GM12878 (cell line): ENCODE data around the gene EPB41L2. TPM values are rescaled to one million over a fixed set of nuclear protein-coding genes. Genes with fewer than 3 reads are reported as not detected.

ENCODE experiments used
- ATAC-seq: fragments of 200-7000 bp; cut with Tn5 transposase; 3 replicates; pipeline ENCODE4 v1.9.1; 2020; ENCODE audit warnings: mild to moderate bottlenecking, moderate library complexity
- BruUV-seq: library from RNA; stranded (reverse); fragments of 400-500 nt; replicated peaks from 2 replicates; lab custom pipeline; 2021; lab: Mats Ljungman, UMichigan
- CTCF ChIA-PET: fragments of 300-600 bp; sonication (Branson Sonifier 250); formaldehyde crosslinking; extraction: SDS; loops from one replicate; lab custom pipeline; 2021; ENCODE audit warnings: inconsistent platforms; lab: Yijun Ruan, JAX
- POLR2A ChIA-PET: fragments of 350-600 bp; formaldehyde crosslinking; extraction: SDS; loops from one replicate; lab custom pipeline; 2021; ENCODE audit warnings: inconsistent platforms; lab: Charles Lee
- RAD21 ChIA-PET: fragments of 300-600 bp; sonication (Branson Sonifier 250); formaldehyde crosslinking; loops from one replicate; lab custom pipeline; 2023; ENCODE audit warnings: antibody characterized with exemption; ENCODE audit not compliant: unreplicated experiment; lab: Charles Lee
- SMC1A ChIA-PET: fragments of 300-600 bp; sonication (Branson Sonifier 250); formaldehyde crosslinking; loops from one replicate; lab custom pipeline; 2023; ENCODE audit not compliant: unreplicated experiment, uncharacterized antibody; lab: Charles Lee
- DNase-seq: peaks from one replicate; pipeline ENCODE4 v3.0.0-alpha.2; 2011; ENCODE audit warnings: low read depth, low spot score
- FAIRE-seq: peaks from 3 replicates; lab custom pipeline; 2011; peaks lifted over from hg19 to GRCh38; lab: Jason Lieb, UNC
- H2AFZ ChIP-seq: 2 replicates; pipeline ENCODE4 v1.6.0; 2011; ENCODE audit warnings: low read depth, low read length, control low read depth; ENCODE audit not compliant: control insufficient read depth
- H3K27ac ChIP-seq: 2 replicates; pipeline ENCODE4 v1.5.1; 2011; ENCODE audit warnings: control low read depth; ENCODE audit not compliant: control insufficient read depth, insufficient read depth
- H3K27me3 ChIP-seq, 2 experiments: replicated peaks in 1 of 2; 2 replicates each; pipeline versions ENCODE4 v1.6.0 to v1.6.1; 2011; ENCODE audit warnings: low read length in 1 of 2; ENCODE audit not compliant: control insufficient read depth in 2 of 2, insufficient read depth in 2 of 2
- H3K36me3 ChIP-seq, 2 experiments: 2 replicates each; pipeline ENCODE4 v1.5.1; 2011; ENCODE audit warnings: low read length in 1 of 2; ENCODE audit not compliant: control insufficient read depth in 2 of 2, insufficient read depth in 2 of 2
- H3K4me1 ChIP-seq: 2 replicates; pipeline ENCODE4 v1.6.1; 2011; ENCODE audit warnings: mild to moderate bottlenecking, low read length, moderate library complexity, mixed read lengths; ENCODE audit not compliant: control insufficient read depth, insufficient read depth
- H3K4me2 ChIP-seq: 2 replicates; pipeline ENCODE4 v1.6.0; 2011; ENCODE audit warnings: control low read depth; ENCODE audit not compliant: control insufficient read depth, insufficient read depth
- H3K4me3 ChIP-seq: fragments of 200-600 bp; sonication (generic); 2 replicates; pipeline ENCODE4 v1.5.1; 2016
- H3K79me2 ChIP-seq: 2 replicates; pipeline ENCODE4 v1.6.0; 2011; ENCODE audit warnings: low read length; ENCODE audit not compliant: control insufficient read depth, insufficient read depth
- H3K9ac ChIP-seq: 2 replicates; pipeline ENCODE4 v1.8.0; 2011; ENCODE audit warnings: low read length, control low read depth, mixed read lengths; ENCODE audit not compliant: control insufficient read depth, insufficient read depth
- H3K9me3 ChIP-seq: replicated peaks from 3 replicates; pipeline ENCODE4 v1.5.1; 2011; ENCODE audit warnings: mild to moderate bottlenecking, low read length; ENCODE audit not compliant: control insufficient read depth, insufficient read depth
- H4K20me1 ChIP-seq: 2 replicates; pipeline ENCODE4 v1.6.0; 2011; ENCODE audit not compliant: control insufficient read depth, insufficient read depth
- CBFB ChIP-seq: IDR thresholded peaks from 2 replicates; pipeline ENCODE4 v1.6.1; 2016; ENCODE audit warnings: antibody characterized with exemption, low read depth
- E2F8 ChIP-seq: fragments of 450-650 bp; IDR thresholded peaks from 2 replicates; pipeline ENCODE4 v1.6.1; 2018; ENCODE audit warnings: mild to moderate bottlenecking, low read depth, moderate library complexity; ENCODE audit not compliant: partially characterized antibody
- JUND ChIP-seq: IDR thresholded peaks from 2 replicates; pipeline ENCODE4 v1.6.1; 2012; ENCODE audit warnings: low read depth, mild to moderate bottlenecking, low read length, improper control_type of control experiment, moderate library complexity
- PML ChIP-seq: IDR thresholded peaks from 2 replicates; pipeline ENCODE4 v1.6.1; 2012; ENCODE audit warnings: low read length, inconsistent platforms
- SRF ChIP-seq, 2 experiments: IDR thresholded peaks; 2 replicates each; pipeline ENCODE4 v1.6.1; 2011; ENCODE audit warnings: low read depth in 2 of 2, low read length in 2 of 2, mild to moderate bottlenecking in 1 of 2, moderate library complexity in 1 of 2
- WGBS: methylation state at CpG from one replicate; pipeline ENCODE4 v1.1.6; 2016; ENCODE audit warnings: low lambda C conversion rate; ENCODE audit not compliant: insufficient replicate concordance, insufficient coverage; ENCODE audit errors: missing lambda C conversion rate; 5-methylcytosine and 5-hydroxymethylcytosine counted together
- in situ Hi-C: fragments of 300-500 bp; cut with MboI; formaldehyde crosslinking; loops from 9 replicates; pipeline ENCODE4 v1.14.3; 2018; ENCODE audit warnings: mixed read lengths
- intact Hi-C: fragments of 100-400 bp; cut with micrococcal nuclease; formaldehyde crosslinking; loops from one replicate; pipeline ENCODE4 v1.14.2; 2022; ENCODE audit not compliant: unreplicated experiment
- polyA plus RNA-seq, 11 experiments: library from polyadenylated mRNA; depleted of rRNA in 4 of 11; unstranded in 6 of 11; stranded (reverse) in 5 of 11; fragments of >200 nt; fragmentation: Nextera tagmentation in 4 of 11; fragmentation: Illumina TruSeq in 1 of 11; extraction: Ambion mirVana in 4 of 11; extraction: Trizol in 1 of 11; gene quantifications; 1 replicate in 1 of 11; 2 replicates in 10 of 11; pipeline versions ENCODE4 v1.2.1 to v1.2.3, GENCODE V29; 2011 to 2016; ENCODE audit warnings: inconsistent platforms in 2 of 11, missing spikeins in 2 of 11, low read depth in 1 of 11
- total RNA-seq, 4 experiments: library from RNA; depleted of rRNA in 3 of 4; stranded (reverse); fragments of >200 nt in 3 of 4; fragmentation: Illumina TruSeq in 1 of 4; extraction: Trizol in 1 of 4; gene quantifications; 2 replicates each; pipeline versions ENCODE4 v1.2.1 to v1.2.3, GENCODE V29; 2013 to 2021

EPB41L2 gene
- total and polyA plus RNA-seq, 10 of the 15 experiments (the other 5 are each of a cell fraction or from before 2014, with no cell fraction given) = 7.4 to 41.6 (median 19.0) TPM

- intact Hi-C loops = no loop called here
- Histone ChIP-seq H3K79me2 (peaks cover 5% of the 10 kb centered on the region), H3K36me3 (no peaks in the 10 kb centered on the region), H4K20me1 (no peaks in the 10 kb centered on the region), H3K27ac (no peak overlapping the region), H3K9ac (no peak overlapping the region), H3K27me3 (no peaks in the 10 kb centered on the region), H3K4me1 (peaks cover 8% of the 10 kb centered on the region), H2AFZ (no peak overlapping the region), H3K9me3 (no peaks in the 10 kb centered on the region), H3K4me2 (no peak overlapping the region), H3K4me3 (no peak overlapping the region)
- TF ChIP-seq E2F8 (no peak), SRF (IDR thresholded peaks at IDR 0.05; ENCODE audit: low read depth in 2 of 2, low read length in 2 of 2) (no peak), JUND (no peak), PML (no peak), CBFB (no peak)
- ChIA-PET RAD21 (no interaction called here), POLR2A (no interaction called here), SMC1A (interaction anchor here (0.7 to 2.5 kb wide), 3 partner anchors 10 to 31 kb away, joined by 3 to 8 read pairs (median 4); no protein-coding TSS in a partner anchor), CTCF (interaction anchor here (0.6 kb wide), 1 partner anchor 65 kb away, joined by 3 read pairs; no protein-coding TSS in a partner anchor)
- BruUV-seq = no TSS peak
- WGBS = 95% methylated on average over 4 of the region's 4 CpGs
- ATAC-seq (no peak), DNase-seq (no peak), FAIRE-seq (no peak)
- in situ Hi-C loops = no loop called here
Measured at GRCh38 chr6:130968476-130968875, 94.6 kb downstream of the EPB41L2 start.
